Testis (tissue), 2 donors: ENCODE measurements around the gene GRIK2.

Experiments used
- POLR2A ChIP-seq: fragments of 450-650 bp; IDR thresholded peaks from one replicate; pipeline ENCODE4 v1.6.1; 2017; ENCODE audit warnings: antibody characterized with exemption, mild to moderate bottlenecking, moderate library complexity
- TF ChIP-seq, protein P1 (sequence below), 3 experiments: fragments of 450-650 bp in 2 of 3; fragments of 200-600 bp in 1 of 3; sonication (generic) in 1 of 3; IDR thresholded peaks; one replicate each; pipeline ENCODE4 v1.5.1; 2016 to 2019; ENCODE audit warnings: antibody characterized with exemption in 3 of 3, mild to moderate bottlenecking in 2 of 3, moderate library complexity in 1 of 3

DNA sequence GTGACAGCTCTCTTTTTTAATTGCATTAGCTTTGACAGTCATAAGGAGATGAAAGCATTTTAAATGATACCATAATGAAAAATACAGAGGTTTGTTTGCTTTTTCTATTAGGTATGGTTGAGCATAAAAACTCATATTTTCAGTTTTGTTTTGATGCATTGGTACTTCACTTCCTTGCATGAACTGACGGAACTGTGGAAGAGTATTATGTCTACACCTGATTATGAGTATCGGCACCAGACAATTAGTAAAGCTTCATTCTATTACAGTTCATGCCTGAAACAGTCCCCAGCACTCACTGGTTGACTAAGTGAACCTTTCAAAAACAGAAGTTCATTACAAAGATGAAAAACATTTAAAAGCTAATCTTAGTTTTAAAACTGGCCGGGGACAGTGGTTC, 593.0 kb downstream of the GRIK2 start:
- TF ChIP-seq, protein P1, sequence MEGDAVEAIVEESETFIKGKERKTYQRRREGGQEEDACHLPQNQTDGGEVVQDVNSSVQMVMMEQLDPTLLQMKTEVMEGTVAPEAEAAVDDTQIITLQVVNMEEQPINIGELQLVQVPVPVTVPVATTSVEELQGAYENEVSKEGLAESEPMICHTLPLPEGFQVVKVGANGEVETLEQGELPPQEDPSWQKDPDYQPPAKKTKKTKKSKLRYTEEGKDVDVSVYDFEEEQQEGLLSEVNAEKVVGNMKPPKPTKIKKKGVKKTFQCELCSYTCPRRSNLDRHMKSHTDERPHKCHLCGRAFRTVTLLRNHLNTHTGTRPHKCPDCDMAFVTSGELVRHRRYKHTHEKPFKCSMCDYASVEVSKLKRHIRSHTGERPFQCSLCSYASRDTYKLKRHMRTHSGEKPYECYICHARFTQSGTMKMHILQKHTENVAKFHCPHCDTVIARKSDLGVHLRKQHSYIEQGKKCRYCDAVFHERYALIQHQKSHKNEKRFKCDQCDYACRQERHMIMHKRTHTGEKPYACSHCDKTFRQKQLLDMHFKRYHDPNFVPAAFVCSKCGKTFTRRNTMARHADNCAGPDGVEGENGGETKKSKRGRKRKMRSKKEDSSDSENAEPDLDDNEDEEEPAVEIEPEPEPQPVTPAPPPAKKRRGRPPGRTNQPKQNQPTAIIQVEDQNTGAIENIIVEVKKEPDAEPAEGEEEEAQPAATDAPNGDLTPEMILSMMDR (IDR thresholded peaks at IDR 0.05) = no peak
- no peak for TF ChIP-seq POLR2A
